AG08396 (cell line): ENCODE measurements around the gene EFCAB13.

ENCODE experiments used
- DNase-seq: peaks from one replicate; pipeline ENCODE4 v3.0.0; 2012; ENCODE audit warnings: low spot score, mixed read lengths

EFCAB13 gene, protein sequence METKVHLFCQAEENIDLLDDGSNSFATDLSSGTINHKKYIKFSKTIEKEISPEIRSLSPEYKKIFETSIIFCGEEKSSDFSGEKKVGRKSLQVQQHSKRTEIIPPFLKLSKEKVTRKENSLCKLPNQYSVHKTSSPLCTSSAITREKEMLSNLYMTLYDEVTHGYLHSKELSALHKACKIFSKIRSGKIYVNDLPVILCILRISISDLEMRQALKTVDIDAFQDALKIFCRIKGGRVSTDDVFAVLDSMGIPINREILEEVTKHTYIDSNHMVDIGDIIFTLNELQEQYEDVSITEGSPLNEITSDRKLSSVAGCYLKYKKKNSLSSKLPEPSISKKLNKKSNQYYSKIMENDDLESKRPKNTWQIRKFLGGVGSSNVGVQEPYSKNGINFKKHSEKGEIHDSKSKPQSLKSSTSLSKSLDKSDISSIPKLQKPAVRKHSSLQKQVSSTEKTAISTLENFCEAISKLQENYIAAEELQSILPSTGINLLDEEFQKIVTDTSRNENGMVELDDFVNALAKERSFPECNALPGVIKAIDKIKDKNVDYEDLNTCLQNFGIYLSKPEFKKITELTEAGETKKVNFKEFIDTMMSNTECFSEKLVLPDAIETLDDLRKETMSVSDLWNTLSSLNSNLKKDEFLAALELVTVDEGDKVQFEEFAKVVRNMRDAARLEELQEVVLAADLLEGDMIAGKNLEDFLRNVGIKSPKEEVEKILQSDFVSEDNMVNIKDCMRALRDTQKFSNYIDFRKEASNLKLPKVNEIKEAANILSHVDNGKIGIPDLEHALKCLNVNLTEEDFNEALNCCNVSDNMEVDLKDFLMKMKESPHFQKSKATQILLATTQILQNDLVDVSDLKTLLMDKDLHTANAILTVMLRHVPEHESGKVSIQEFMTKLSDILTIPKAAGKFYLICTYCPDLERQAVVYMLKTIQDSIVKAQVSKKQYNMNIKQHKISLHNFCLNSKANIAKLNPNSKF

GRCh38 chr17:47323382-47324223, at the start of gene EFCAB13:
Gene EFCAB13 (plus strand): TSS chr17:47323955. CDS start chr17:47328354, 4,399 bp downstream.
- peak; percentile 93 for DNase-seq

- no peak for DNase-seq
These were observed 49.3 kb upstream of the EFCAB13 start for GRCh38 chr17:47274319-47275069.

DNA sequence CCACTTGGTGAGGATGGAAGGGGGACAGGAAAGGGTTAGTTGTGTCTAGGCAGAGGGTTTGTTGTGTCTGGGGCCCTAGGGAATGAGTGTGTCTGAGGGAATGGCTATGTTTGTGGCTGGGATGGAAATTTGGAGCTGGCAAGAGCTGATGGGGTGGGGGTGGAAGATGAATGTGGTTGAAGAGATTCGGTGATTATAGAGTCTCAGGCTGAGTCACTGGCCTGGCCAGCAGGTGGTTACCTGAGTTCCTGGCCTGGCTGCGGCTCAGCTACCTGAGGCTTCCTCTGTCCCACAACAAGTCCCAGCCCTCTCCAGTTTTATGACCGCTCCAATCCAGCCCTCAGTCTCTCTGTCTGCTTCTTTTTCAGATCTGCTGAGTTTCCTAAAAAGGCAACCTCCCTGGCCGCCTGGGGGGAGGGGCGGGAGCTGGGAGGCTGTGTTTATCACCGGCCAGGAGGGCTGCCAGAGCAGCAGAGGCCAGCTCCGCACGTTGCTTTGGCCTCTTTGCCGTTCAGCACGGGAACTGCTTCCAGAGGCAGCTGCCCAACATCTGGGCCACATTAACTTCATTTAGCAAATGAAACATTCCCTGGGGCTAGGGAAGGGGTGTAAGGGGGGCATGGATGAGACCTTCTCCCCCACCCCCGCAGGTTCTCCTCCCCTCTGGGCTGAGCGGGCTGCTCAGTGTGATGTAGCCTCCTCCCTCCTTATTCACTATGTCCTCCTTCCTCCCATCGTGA, 48.3 kb upstream of the EFCAB13 start:
- DNase-seq, result peak; percentile 77

DNA sequence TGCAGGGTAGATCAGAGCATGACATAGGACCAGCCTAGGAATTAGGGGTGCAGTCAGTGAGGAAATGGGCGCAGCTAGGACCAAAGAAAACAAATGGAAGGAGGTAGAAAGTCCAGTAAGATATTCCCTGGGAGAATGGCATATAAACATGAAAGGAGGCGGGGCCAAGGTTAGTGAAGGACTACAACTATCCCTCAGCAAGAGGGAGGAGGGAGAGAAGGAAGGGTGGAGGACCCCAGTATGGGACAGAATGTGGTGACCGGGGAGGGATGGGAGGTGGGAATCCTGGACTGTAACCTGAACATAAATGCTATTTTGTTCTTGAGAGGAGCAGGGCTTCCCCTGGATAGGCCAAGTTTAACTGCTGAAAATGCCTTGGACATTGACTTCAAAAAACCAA, 47.3 kb upstream of the EFCAB13 start:
- DNase-seq, result no peak

DNA sequence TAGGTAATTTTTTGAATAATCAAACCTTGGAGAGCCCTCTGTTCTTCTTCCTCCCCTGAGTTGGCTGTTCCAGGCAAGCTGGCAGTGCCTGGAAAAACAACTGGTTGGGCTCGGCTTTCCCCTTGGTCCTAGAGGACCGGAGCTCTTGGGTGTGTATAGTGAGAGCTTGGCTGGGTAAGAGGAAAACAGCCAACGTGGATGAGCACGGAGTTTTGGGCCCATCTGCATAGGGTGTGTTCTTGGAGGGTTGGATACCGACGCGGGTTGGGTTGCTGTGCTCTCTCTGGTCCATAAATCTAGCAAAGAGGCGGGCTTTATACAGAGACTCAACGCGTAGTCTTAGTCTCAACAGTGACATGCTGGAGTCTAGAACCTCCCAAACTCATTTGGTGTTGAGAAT, 46.9 kb upstream of the EFCAB13 start:
- peak; percentile 52 for DNase-seq

- DNase-seq, result no peak
These were observed 45.8 kb upstream of the EFCAB13 start for GRCh38 chr17:47277921-47278320.

GRCh38 chr17:47278561-47278960, 45.2 kb upstream of the EFCAB13 start:
- no peak for DNase-seq

DNA sequence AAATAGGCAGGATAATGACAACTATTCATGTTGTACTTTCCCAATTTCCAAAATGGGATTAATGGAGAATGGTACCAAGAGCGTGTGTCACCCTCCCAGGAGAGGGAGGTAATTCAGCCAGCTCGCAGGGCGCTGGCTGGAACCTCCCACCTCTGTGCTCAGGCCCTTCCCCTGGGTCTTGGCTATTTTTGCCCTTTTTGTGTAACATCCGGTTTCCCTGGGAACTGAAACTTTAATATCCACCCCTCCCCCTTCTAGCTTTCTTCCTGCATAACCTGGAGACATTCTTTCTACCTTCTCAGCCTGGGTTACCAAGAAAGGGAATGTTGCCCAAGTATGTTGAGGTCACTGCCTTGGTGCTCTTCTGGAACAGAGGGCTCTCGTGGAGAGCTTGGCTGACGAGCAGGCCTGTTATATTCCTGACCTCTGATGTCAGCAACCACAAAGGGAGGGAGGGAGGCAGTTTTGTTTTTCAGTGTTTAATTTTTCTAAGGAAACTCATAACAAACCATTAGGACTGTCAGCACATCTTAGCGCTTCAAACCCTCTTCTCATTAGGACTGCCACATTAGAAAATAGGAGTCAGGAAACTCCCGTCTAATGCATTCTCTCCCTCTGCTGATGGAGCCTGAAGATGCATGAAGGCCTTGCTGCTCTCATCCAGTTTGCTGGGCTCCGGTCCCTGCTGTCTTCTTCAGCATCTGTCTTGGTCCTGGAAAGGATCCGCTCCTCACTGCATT, 44.5 kb upstream of the EFCAB13 start:
- peak; percentile 87 for DNase-seq

DNA sequence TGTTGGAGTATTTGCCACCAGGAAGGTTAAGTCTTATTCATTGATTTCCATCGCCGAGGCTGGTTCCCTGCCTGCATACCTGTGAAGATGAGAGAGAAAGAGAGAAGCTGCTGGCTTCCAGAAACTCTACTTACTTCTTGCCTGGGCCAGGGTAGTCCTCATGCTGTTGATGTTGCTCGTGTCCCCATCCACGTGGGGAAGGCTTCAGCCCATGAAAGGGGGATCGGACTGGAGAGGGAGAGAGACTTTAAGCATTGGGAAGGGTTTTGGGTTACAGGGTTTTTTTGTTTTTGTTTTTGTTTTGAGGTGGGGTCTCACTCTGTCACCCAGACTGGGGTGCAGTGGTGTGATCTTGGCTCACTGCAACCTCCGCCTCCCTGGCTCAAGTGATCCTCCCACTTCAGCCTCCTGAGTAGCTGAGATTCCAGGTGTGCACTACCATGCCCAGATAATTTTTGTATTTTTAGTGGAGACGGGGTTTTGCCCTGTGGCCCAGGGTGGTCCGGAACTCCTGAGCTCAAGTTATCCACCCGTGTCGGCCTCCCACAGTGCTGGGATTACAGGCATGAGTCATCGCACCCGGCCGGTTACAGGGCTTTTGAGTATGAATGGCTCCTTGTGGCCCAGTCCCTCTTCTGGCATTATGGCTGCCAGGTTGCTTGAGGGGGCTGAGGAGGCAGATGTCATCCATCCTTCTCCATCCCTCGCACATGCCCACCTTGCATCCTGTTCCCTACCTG, 43.5 kb upstream of the EFCAB13 start:
- no peak for DNase-seq

GRCh38 chr17:47281216-47281615, 42.5 kb upstream of the EFCAB13 start:
- DNase-seq, result no peak

DNA sequence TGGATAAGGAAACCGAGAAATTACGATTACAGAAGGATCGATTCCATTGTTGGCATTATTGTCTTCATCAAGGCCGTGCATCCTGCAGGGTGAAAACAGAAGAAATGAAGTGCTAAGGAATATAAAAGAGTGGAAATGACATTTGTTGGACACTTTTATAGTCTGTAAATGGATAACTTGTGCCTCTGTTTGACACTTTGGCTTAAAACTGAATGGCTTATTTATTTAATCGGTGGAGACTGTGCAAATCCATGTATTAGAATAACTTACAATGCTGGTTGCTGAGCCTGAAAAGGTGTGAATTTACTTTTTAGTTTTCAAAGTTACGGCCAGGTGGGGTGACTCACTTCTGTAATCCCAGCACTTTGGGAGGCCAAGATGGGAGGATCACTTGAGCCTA, 38.8 kb upstream of the EFCAB13 start:
- no peak for DNase-seq

DNA sequence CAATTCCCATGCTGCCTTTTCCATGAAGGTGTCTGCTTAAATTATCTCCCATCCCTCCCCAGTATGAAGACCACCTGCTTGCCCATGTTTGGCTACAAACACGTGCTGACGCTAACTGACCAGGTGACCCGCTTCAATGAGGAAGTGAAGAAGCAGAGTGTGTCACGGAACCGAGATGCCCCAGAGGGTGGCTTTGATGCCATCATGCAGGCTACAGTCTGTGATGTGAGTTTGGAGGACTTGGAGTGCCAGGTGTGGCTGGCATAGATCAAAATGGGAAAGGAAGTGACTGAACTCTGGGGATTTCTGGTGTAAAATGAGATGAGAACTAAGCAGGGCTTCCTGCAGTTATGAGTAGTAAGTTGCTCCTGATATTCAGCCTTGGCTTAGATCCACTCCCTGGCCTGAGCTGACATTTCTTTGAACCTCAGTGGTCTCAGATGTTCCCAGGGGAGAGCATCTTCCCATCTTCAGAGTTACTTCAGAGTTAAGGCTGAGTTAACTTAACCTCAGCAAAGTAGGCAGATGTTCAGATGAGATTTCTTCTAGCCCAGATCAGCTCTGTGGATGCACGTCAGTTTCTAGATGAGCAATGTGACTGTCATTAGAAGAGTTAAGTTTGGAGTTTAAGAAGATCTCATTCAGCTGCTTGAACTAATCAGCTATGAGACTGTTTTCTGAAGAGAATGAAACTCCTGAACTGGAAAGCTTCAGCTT, 37.4 kb upstream of the EFCAB13 start:
- no peak for DNase-seq

GRCh38 chr17:47287068-47287467, 36.7 kb upstream of the EFCAB13 start:
- DNase-seq, result no peak

DNA sequence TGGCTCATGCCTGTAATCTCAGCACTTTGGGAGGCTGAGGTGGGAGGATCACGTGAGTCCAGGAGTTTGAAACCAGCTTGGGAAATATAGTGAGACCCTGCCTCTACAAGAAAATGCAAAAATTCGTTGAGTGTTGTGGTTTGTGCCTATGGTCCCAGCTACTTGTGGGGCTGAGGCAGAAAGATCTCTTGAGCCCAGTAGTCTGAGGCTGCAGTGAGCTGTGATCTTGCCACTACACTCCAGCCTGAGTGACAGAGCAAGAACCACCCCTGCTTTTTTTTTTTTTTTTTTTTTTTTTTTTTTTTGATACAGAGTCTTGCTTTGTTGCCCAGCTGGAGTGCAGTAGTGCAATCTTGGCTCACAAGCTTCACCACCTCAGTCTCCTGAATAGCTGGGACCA, 36.1 kb upstream of the EFCAB13 start:
- no peak for DNase-seq

DNA sequence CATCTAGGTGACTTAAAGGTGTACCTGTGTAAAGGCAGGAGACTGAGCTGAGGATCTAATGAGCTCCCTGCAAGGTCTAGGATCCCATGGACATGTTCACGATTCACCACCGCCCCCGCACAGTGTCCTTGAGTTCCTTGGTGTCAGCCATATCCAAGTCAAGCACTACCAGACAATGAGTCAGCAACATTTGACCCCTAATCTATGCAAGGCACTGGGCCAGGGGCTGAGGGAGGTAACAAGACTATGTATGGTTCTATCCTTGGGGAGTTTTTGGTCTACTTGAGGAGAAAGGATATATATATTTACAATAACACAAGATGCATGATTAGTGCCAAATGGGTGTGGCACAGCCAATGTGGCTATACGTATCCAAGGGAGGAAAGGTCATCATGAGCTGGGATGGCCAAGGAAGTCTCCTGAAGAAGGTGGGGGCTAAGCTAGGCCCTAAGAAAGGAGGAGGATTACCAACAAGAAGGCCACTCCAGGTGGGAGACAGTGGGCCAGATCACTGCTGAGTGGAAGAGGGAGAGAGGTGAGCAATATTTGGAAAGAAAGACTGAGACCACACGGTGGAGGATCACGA, 35.1 kb upstream of the EFCAB13 start:
- no peak for DNase-seq

- DNase-seq, result no peak
These were observed 34.5 kb upstream of the EFCAB13 start for GRCh38 chr17:47289302-47289701.

DNA sequence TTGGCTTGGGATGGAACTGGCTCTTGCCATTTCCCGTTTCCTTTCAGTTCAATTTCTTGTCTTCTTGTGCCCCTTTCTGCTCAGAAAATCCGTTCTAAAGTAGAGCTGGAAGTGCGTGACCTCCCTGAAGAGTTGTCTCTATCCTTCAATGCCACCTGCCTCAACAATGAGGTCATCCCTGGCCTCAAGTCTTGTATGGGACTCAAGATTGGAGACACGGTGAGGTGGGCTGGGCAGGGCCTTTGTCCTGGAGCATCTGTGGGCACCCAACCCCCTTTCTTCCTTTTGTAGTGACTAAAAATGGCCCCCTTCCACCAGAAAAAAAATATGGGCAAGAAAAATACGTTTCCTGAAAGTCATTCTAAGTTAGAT, 32.9 kb upstream of the EFCAB13 start:
- DNase-seq, result no peak

DNA sequence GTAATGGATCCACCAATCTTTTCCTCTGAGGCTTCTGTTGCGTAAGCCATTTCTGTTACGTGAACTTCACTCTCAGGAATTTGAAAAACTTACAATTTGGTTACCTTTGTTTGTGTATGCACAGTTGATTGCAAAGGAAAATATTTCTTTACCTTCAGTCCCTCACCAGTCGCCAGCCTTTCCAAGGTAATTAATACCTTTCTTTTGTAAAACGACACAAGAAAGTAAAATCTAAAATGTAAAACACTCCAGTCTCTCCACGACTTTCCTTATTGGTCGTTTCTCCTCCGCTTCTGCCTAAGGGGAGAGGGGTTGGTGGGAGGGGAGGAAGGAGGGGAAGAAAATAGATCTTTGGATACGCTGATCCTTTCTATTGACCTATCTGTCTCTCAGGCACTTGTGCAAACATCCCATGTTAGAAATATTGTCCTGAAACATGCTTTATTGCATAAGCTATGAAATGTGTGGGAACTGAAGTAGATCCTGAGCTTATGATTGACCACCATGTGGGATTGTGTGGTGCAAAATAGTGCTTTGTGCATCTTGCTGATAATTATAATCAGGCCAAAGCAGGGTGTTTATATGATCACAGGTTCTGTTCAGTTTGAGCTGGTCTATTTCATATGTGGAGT, 32.4 kb upstream of the EFCAB13 start:
- no peak for DNase-seq
